Fibroblast of lung (primary cell): ENCODE results near the gene OXCT1. TPM values are rescaled to one million over a fixed set of nuclear protein-coding genes. Genes with fewer than 3 reads are reported as not detected.

Experiments
- DNase-seq, 2 donors: peaks; one replicate each; pipeline versions ENCODE4 v3.0.0 to v3.0.0-alpha.2; 2010; ENCODE audit warnings: low read depth in 2 of 2
- H2AFZ ChIP-seq: 2 replicates; pipeline ENCODE4 v1.5.1; 2012; ENCODE audit warnings: low read length, control low read depth, inconsistent platforms
- H3K27ac ChIP-seq: 2 replicates; pipeline ENCODE4 v1.5.1; 2011; ENCODE audit warnings: low read length, control low read depth; ENCODE audit not compliant: insufficient read depth
- H3K27me3 ChIP-seq: 2 replicates; pipeline ENCODE4 v1.5.1; 2011; ENCODE audit warnings: mild to moderate bottlenecking, low read length; ENCODE audit not compliant: control insufficient read depth, insufficient read depth
- H3K36me3 ChIP-seq: 2 replicates; pipeline ENCODE4 v1.5.1; 2011; ENCODE audit warnings: low read length; ENCODE audit not compliant: control insufficient read depth, insufficient read depth
- H3K4me1 ChIP-seq: 2 replicates; pipeline ENCODE4 v1.5.1; 2011; ENCODE audit warnings: low read length; ENCODE audit not compliant: control insufficient read depth, insufficient read depth; ENCODE audit errors: extremely low read depth
- H3K4me2 ChIP-seq: 2 replicates; pipeline ENCODE4 v1.5.1; 2011; ENCODE audit warnings: low read length, control low read depth; ENCODE audit not compliant: insufficient read depth; ENCODE audit errors: extremely low read depth
- H3K4me3 ChIP-seq, 4 experiments: fragments of 200-600 bp in 1 of 4; sonication (generic) in 1 of 4; replicated peaks in 1 of 4; 2 replicates each; pipeline ENCODE4 v1.5.1; 2011 to 2016; ENCODE audit warnings: low read length in 4 of 4, low read depth in 3 of 4, mild to moderate bottlenecking in 3 of 4, control low read depth in 2 of 4, inconsistent platforms in 1 of 4, mixed read lengths in 1 of 4; ENCODE audit not compliant: insufficient read depth in 1 of 4; ENCODE audit errors: control extremely low read depth in 1 of 4
- H3K79me2 ChIP-seq: 2 replicates; pipeline ENCODE4 v1.5.1; 2012; ENCODE audit warnings: mild to moderate bottlenecking, low read length, inconsistent platforms; ENCODE audit not compliant: control insufficient read depth, insufficient read depth
- H3K9ac ChIP-seq: 2 replicates; pipeline ENCODE4 v1.5.1; 2011; ENCODE audit warnings: mild to moderate bottlenecking, low read length, control low read depth; ENCODE audit not compliant: insufficient read depth
- H3K9me3 ChIP-seq: 2 replicates; pipeline ENCODE4 v1.5.1; 2012; ENCODE audit warnings: low read depth, low read length; ENCODE audit not compliant: control insufficient read depth, insufficient read depth
- H4K20me1 ChIP-seq: 2 replicates; pipeline ENCODE4 v1.5.1; 2011; ENCODE audit warnings: low read length; ENCODE audit not compliant: control insufficient read depth, insufficient read depth; ENCODE audit errors: extremely low read depth
- CTCF ChIP-seq, 2 donors: IDR thresholded peaks in 1 of 2; conservative IDR thresholded peaks in 1 of 2; 1 replicate in 1 of 2; 2 replicates in 1 of 2; pipeline ENCODE4 v1.5.1; 2011 to 2012; ENCODE audit warnings: low read length in 2 of 2, control low read depth in 1 of 2, inconsistent platforms in 1 of 2, low read depth in 1 of 2, mild to moderate bottlenecking in 1 of 2
- EZH2 ChIP-seq: IDR thresholded peaks from 2 replicates; pipeline ENCODE4 v1.5.1; 2012; ENCODE audit warnings: low read length, control low read depth, mild to moderate bottlenecking; ENCODE audit errors: missing control alignments
- polyA plus RNA-seq, 2 donors: library from polyadenylated mRNA; depleted of rRNA in 1 of 2; stranded (reverse) in 1 of 2; unstranded in 1 of 2; fragments of >200 nt; gene quantifications; 2 replicates each; pipeline ENCODE4 v1.2.1, GENCODE V29; 2011 to 2012; ENCODE audit warnings: missing spikeins in 1 of 2
- total RNA-seq: library from RNA; depleted of rRNA; stranded (reverse); fragments of >200 nt; gene quantifications from 2 replicates; pipeline ENCODE4 v1.2.1, GENCODE V29; 2014

Gene OXCT1
- total and polyA plus RNA-seq, 2 donors (not counting 1 experiment from before 2014, with no cell fraction given): 35.7 to 56.3 TPM

GRCh38 chr5:41707853-41708603 lies 162.2 kb downstream of the OXCT1 start:
- Histone ChIP-seq H3K36me3 (no peaks in the 10 kb centered on the region), H4K20me1 (no peaks in the 10 kb centered on the region), H2AFZ (no peak overlapping the region), H3K27ac (no peak overlapping the region), H3K79me2 (no peaks in the 10 kb centered on the region), H3K4me2 (no peak overlapping the region), H3K4me1 (no peaks in the 10 kb centered on the region), H3K4me3 (no peak overlapping the region), H3K27me3 (no peaks in the 10 kb centered on the region), H3K9me3 (no peaks in the 10 kb centered on the region), H3K9ac (no peak overlapping the region)
- DNase-seq: peak; percentile 41 to 78
- peak; percentile 67 to 74 for TF ChIP-seq CTCF (conservative IDR thresholded peaks at IDR 0.05 in 1 of 2, IDR thresholded peaks at IDR 0.05 in 1 of 2; ENCODE audit: low read depth in 1 of 2, low read length in 2 of 2)
- TF ChIP-seq EZH2: no peak

DNA sequence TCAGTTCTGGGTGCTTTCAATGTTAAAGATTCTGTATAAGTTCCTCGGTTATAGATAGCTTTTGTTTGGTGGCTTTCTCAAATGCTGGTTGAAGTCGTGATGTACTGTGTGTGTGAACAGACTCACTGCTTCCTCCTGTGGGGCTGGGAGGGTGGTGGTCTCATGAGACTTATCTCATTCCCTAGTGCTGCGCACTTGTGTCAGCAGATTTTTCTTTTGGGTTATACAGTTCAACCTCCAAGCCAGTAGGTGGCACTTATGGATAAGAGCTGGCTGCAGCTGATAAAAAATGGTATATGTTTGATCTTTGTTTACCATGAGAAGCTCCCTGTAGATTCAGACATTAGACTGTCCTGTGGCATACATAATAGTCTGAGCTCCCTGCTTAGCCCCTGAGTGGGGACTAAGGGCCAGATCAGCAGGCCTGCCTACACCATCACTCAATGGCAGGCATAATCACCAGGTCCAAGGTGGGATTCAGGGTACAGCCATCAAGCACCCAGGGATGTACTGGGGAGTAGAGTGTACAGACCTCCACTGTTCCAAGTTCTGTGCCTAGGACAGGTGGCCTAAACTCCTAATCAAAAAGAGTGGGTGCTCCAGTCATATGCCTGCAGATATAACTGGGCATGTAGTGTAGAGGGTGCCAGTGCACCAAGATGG lies 174.2 kb downstream of the OXCT1 start:
- no peaks in the 10 kb centered on the region for H3K79me2 ChIP-seq
- no peak overlapping the region for H3K27ac ChIP-seq
- no peaks in the 10 kb centered on the region for H4K20me1 ChIP-seq
- no peak overlapping the region for H2AFZ ChIP-seq
- H3K4me3 ChIP-seq: no peak overlapping the region
- DNase-seq: no peak
- TF ChIP-seq EZH2: no peak
- TF ChIP-seq CTCF (conservative IDR thresholded peaks at IDR 0.05 in 1 of 2, IDR thresholded peaks at IDR 0.05 in 1 of 2; ENCODE audit: low read depth in 1 of 2, low read length in 2 of 2): peak; percentile 19 to 23
- H3K27me3 ChIP-seq: no peaks in the 10 kb centered on the region
- H3K9me3 ChIP-seq: no peaks in the 10 kb centered on the region
- H3K9ac ChIP-seq: no peak overlapping the region
- no peak overlapping the region for H3K4me2 ChIP-seq
- no peaks in the 10 kb centered on the region for H3K4me1 ChIP-seq
- no peaks in the 10 kb centered on the region for H3K36me3 ChIP-seq

- Histone ChIP-seq H3K4me2 (no peak overlapping the region), H3K27me3 (no peaks in the 10 kb centered on the region), H3K27ac (no peak overlapping the region), H3K36me3 (no peaks in the 10 kb centered on the region), H2AFZ (no peak overlapping the region), H3K4me1 (no peaks in the 10 kb centered on the region), H4K20me1 (no peaks in the 10 kb centered on the region), H3K4me3 (no peak overlapping the region), H3K9me3 (no peaks in the 10 kb centered on the region), H3K9ac (no peak overlapping the region), H3K79me2 (no peaks in the 10 kb centered on the region)
- TF ChIP-seq CTCF (conservative IDR thresholded peaks at IDR 0.05 in 1 of 2, IDR thresholded peaks at IDR 0.05 in 1 of 2; ENCODE audit: low read depth in 1 of 2, low read length in 2 of 2) (no peak), EZH2 (no peak)
- no peak for DNase-seq
Observed at GRCh38 chr5:41686767-41687166, 183.5 kb downstream of the OXCT1 start.
